HG03139 (cell line): ENCODE data around the gene CCDC188.
"Not testable (repeated sequence)": the region's sequence is repeated elsewhere in the genome, so short reads cannot be mapped to it uniquely, and the experiment has no call there.

Experiments used
- ATAC-seq: cut with Tn5 transposase; IDR thresholded peaks from one replicate; pipeline ENCODE4 v1.9.1; 2021; ENCODE audit not compliant: unreplicated experiment

Gene CCDC188

GRCh38 chr22:20171288-20172140 is 20.7 kb upstream of the CCDC188 start:
- ATAC-seq = no peak

- ATAC-seq = no peak
These were observed 19.3 kb upstream of the CCDC188 start for GRCh38 chr22:20170170-20170569.

- ATAC-seq = no peak
These were observed 18.5 kb upstream of the CCDC188 start for GRCh38 chr22:20169253-20169822.

- no peak for ATAC-seq
These were observed 16.9 kb upstream of the CCDC188 start for GRCh38 chr22:20167643-20168322.

GRCh38 chr22:20166703-20167102 is 15.8 kb upstream of the CCDC188 start:
- ATAC-seq = no peak

- no peak for ATAC-seq
These were observed 15.1 kb upstream of the CCDC188 start for GRCh38 chr22:20165913-20166312.

GRCh38 chr22:20165421-20165820 is 14.6 kb upstream of the CCDC188 start:
- ATAC-seq = no peak

GRCh38 chr22:20164863-20165262 is 14.0 kb upstream of the CCDC188 start:
- ATAC-seq = no peak

- no peak for ATAC-seq
These were observed 9.2 kb upstream of the CCDC188 start for GRCh38 chr22:20160041-20160440.

- ATAC-seq = not testable (repeated sequence)
These were observed 8.7 kb upstream of the CCDC188 start for GRCh38 chr22:20159531-20159930.

- no peak for ATAC-seq
These were observed 8.2 kb upstream of the CCDC188 start for GRCh38 chr22:20159076-20159475.

- no peak for ATAC-seq
These were observed 7.7 kb upstream of the CCDC188 start for GRCh38 chr22:20158391-20159036.

- ATAC-seq = no peak
These were observed 6.8 kb upstream of the CCDC188 start for GRCh38 chr22:20157430-20158183.

- no peak for ATAC-seq
These were observed 6.0 kb upstream of the CCDC188 start for GRCh38 chr22:20156611-20157429.

GRCh38 chr22:20156042-20156389 is 5.2 kb upstream of the CCDC188 start:
- ATAC-seq = no peak

GRCh38 chr22:20155330-20156041 is 4.6 kb upstream of the CCDC188 start:
- no peak for ATAC-seq

GRCh38 chr22:20154602-20155187 is 3.8 kb upstream of the CCDC188 start:
- ATAC-seq = no peak

- no peak for ATAC-seq
These were observed 3.1 kb upstream of the CCDC188 start for GRCh38 chr22:20153945-20154344.

- no peak for ATAC-seq
These were observed 1.6 kb upstream of the CCDC188 start for GRCh38 chr22:20152464-20152890.
